SHP77 (cell line): Measurements from ENCODE around the gene USH1C.

ENCODE experiments used
- DNase-seq, 2 experiments: peaks; one replicate each; lab custom pipeline; 2025; lab: John Stamatoyannopoulos, UW

Gene USH1C

DNA sequence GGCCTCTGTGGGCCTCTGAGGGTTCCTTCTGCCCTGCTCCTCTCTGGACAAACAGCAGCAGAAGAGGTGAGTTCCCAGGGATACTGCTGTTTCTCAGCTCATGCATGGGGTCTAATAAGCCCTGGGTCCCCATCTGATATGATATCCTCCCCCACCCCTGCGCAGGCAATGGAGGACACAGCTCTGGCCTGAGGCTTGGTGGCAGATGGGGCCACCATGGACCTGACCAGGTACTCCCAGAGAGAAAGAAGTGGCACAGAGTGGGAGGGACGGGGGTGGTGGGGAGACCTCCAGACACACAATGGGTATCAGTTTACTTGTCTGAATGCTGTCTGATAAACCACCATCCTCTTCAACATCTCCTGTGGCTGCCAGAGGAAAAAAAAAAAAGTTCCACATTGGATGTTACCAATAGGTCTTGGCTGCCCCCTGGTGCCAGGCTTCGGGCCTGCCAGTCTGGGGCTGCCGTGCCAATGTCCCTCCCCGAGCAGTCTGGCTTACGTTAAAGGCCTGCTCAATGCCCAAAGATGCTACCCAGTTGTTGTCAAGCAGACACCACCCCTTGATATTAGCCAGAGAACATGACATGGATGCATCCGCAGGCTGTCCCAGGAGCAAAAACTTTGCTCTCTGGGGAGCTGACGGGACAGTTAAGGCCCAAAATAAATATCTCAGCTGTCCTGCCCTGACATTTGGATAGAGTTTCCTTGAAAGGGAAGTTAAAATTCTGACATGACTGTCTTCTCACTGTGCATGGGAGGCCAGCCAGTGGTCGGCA is 39.7 kb downstream of the USH1C start:
- peak in 1 of 2 experiments; percentile 36 for DNase-seq

- DNase-seq: no peak
Observed at GRCh38 chr11:17502630-17503029, 41.6 kb downstream of the USH1C start.

DNA sequence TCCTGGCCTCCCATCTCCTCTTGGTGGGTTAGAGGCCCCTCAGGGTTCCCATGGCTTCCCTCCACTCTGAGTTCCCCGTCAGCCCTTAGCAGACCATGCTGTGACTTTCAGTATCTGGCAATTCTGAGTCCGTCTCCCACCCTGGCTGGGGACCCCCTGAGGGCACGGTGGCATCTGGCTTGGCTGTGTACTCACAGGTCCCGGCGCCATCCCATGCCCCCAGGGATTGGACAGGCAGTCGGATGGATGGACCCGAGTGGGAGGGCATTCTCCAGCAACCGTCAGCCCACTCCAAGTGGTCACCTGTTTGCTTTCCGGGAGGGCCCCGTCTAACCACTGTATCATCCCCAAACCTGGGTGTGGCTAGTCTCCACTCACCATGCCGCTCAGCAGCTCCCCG is 43.5 kb downstream of the USH1C start:
- no peak for DNase-seq

- peak; percentile 21 to 31 for DNase-seq
Observed at GRCh38 chr11:17498475-17498874, 45.7 kb downstream of the USH1C start.

DNA sequence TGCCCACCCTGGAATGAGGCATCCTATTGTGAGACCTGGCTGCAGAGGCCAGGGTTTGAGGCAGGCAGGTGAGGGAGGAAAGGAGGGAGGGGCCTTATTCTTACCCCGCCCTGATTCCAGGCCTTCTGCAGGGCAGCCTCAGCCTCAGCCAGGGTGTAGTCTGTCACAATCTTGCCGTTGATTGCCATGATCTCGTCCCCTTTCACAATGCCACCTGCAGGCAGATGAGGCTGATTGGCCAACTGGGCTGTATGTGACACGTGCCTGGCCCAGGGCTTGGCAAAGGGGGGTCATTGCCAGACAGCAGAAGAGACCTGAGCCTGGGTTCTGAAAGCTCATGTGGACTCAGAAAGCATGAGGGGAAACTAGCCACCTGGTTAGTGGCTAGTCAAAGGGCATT is 46.2 kb downstream of the USH1C start:
- DNase-seq: peak; percentile 34 to 51

GRCh38 chr11:17496406-17496805 is 47.8 kb downstream of the USH1C start:
- DNase-seq: no peak

DNA sequence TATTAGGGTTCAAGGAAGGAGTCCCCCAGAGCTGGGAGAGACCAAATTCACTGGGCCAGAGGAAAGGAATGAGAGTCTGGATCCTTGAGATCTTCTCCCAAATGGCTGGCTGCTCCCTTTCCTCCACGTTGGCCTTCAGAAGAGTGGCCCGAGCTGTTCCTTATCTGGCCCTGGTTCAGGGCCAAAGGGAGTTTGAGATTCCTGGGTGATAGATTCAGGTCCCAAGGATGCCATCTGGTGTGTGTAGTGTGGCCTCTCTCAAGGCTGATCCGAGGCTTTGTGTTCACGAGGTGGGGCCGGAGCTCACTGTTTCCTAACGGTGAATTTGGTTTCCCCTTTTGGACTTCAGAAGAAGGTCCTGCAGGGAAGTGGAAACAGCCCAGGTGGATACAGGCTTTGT is 50.2 kb downstream of the USH1C start:
- no peak for DNase-seq

GRCh38 chr11:17490938-17491337 is 53.3 kb downstream of the USH1C start:
- DNase-seq: no peak

GRCh38 chr11:17490232-17490631 is 54.0 kb downstream of the USH1C start:
- no peak for DNase-seq

- DNase-seq: no peak
Observed at GRCh38 chr11:17489751-17490150, 54.5 kb downstream of the USH1C start.

GRCh38 chr11:17488563-17488962 is 55.7 kb downstream of the USH1C start:
- no peak for DNase-seq

DNA sequence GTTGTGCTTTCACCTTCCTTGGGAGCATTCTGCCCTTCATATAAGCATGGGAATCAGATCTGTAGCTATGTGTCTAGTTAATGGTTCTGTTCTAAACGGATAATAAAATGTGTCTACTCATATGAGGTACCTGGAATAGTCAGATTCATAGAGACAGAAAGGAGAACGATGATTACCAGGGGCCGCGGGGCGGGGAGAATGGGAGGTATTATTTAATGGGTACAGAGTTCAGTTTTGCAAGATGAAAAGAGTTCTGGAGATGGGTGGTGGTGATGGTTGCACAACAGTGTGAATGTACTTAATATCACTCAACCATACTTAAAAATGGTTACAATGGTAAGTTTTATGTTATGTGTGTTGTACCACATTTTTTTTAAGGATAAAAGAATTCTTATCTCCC is 57.6 kb downstream of the USH1C start:
- no peak for DNase-seq

DNA sequence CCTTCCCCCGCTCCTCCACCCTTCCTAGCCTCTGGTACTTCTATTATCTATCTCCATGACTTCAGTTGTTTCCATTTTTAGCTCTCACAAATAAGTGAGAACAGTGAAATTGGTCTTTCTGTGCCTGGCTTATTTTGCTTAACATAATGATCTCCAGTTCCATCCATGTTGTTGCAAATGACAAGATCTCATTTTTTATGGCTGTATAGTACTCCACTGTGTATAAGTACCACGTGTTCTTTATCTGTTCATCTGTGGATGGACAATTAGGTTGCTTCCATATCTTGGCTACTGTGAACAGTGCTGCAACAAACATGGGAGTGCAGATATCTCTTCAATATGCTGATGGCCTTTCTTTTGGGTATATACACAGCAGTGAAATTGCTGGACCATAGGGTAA is 60.7 kb downstream of the USH1C start:
- DNase-seq: no peak

DNA sequence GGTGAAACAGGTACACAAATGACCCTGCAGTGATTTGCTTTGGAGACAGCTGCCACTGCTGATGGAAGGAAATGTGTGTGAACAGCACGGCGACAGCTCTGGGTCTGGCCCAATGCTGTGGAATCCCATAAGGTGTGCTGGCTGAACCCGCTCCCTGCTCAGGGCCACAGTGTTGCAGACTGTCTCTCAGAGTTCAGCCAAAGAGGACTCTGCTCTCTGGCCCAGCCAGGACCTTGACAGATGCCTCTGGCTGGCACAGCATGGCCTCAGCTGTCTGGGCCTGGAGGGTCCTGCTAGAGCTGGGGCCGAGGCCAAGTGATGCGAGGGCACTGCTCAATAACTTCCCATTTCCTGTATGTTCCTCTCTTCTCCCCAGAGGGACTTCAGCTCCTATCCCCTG is 62.3 kb downstream of the USH1C start:
- DNase-seq: no peak

DNA sequence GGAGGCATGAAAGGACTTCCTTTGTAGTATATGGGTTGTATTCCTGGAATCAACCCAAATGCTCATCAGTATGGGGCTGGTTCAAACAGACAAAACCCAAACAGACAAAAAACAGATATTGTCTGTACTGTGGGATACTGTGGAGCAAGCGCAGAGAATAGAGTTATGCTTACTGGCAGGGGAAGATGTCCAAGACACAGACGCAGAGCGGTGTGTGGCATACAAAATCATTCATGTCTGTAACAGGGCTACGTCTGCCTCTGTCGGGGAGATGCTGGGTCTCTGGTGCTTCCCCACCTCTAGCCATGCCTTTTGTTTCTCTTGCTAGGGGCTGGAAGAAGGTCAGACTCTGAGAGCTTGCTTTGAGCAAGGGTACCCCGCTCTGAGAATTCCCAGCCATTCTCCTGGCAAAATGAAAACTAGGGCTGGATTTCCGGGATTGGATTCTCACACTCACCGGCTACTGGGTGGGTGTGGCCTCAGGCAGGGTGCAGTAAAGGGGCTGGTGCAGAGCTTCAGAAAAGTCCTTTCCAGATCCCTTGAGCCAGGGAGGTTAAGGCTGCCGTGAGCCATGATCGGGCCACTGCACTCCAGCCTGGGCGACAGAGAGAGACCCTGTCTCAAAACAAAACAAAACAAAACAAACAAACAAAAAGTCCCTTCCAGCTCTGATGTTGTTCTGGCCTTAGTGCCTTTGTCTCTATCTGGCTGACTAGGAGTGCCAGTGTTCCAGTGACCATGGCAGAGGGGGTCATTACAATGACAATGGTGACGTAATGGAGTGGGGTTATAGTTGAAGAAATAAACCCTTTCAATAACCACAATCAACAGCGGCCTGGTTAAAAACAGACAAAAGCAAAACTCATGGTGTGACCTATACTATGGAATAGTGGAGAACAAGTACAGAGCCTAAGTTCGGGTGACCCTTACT is 64.7 kb downstream of the USH1C start:
- peak; percentile 11 to 34 for DNase-seq

DNA sequence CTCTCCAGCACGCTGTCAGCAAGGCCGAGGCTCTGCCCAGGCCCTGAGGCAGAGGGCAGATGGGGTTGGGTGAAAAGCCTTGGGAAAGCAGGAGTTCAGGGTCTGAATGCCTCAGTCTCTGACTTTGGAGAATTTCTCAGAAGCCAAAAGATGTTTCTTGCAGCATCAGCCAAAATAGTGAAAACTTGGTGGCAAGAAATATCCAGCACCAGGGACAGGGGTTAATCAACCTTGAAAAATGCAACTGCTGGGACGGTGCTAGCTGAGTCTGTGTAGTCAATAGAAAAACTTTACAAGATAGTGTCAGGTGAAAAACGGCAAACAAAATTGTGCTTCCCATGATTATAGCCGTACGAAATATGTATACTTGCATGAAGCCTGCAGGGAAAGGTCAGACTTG is 66.1 kb downstream of the USH1C start:
- no peak for DNase-seq

GRCh38 chr11:17477361-17477760 is 66.9 kb downstream of the USH1C start:
- DNase-seq: no peak

GRCh38 chr11:17477084-17477333 is 67.2 kb downstream of the USH1C start:
- no peak for DNase-seq

GRCh38 chr11:17476317-17477083 is 67.7 kb downstream of the USH1C start, which contains the start of gene ABCC8:
Gene ABCC8 (minus strand): TSS chr11:17476845. CDS start chr11:17476776, 69 bp downstream.
- DNase-seq: no peak

DNA sequence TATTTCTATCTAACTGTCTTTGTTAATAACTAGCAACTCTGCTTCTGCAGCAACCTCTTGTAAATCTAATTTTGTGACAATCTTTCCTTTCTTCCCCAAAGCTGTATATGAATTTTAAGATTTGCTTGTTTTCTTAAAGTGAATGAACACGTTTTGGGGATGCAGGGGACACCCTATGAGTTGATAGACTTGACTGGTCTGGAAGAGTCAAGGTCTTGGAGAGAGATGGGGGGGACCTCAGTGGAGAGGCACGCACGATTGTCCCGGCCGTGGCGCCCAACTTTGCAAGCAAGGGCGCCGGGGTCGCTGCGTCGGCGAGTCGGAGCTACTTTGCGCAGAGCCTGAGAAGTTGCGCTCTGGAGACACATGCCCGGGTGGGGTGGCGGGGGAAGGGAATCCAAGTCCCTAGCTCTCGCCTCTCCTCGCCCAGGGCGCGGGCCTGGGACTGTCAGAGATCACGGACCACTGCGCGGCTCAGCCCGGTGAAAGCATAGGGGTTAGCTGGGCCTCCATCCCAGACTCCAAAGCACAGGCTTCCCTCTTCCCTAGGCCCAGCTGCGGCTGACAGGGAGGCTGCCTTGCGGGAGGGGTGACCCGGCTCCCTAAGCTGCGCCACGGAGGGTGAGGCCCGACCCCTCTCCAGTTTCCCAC is 68.4 kb downstream of the USH1C start:
- DNase-seq: no peak

DNA sequence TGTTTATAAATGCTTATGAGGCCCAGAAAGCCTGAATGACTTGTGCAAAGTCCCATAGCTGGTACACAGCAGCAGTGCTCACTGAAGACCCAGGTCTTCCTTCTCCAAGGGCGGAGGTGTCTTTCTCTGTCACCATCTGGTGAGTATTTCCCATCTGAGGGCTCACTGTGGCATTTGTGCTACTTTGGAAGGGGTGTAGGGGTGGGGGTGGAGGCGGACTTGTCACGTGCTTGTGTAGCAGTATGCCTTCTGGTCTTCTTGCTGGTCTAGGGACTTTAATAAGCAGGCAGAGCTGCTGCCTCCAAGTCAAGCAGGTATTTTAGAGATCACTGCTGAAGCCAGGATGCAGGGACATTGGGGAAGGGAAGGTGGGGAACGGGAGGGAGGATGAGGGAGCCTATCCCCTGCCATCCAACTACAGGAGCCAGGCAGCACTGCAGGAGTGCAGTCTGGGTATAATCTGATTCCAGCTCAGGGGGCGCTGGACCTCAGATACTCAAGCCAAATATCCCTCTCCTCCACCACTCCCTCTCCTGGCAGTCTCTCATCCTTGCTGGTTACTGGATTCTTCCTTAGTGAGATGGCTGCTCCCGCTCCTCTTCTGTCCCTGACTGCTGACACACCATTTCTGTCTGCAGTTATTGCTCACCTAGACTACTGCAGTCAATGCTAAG is 71.0 kb downstream of the USH1C start:
- DNase-seq: peak in 1 of 2 experiments; percentile 25
